Measurements from ENCODE around the gene MOG. TPM values are rescaled to one million over a fixed set of nuclear protein-coding genes. Genes with fewer than 3 reads are reported as not detected.

MOG gene
- not detected for total RNA-seq

DNA sequence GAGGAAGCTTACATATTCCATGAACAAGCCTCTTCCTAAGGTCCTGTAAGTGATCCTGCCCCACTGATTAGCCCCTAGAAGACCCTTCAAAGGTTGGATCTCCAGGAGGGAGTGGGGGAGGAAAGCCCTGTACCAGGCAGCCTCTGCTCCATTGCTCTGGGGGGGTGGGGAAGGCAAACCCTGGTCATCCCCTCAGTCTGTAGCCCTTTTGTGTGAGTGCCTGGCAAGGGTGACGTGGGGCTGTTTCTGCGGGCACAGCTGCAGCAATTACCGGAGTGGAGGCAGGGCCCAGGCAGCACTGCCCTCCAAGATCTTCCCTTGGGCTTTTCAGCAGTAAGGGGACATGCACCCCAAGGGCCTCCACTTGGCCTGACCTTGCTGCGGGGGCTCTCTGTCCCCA lies at the start of gene MOG:
Gene MOG, plus strand, starts transcription at position 295 of the 400 bp plus-strand sequence. CDS start 118 bp downstream, outside the sequence.
- ATAC-seq = no peak

GRCh38 chr6:29608131-29608530 lies 48.8 kb upstream of the MOG start:
- no peak for ATAC-seq

- no peak for ATAC-seq
These were observed 46.4 kb upstream of the MOG start for GRCh38 chr6:29610540-29610939.

- no peak for ATAC-seq
These were observed 45.5 kb upstream of the MOG start for GRCh38 chr6:29611426-29611825.

- no peak for ATAC-seq
These were observed 38.9 kb upstream of the MOG start for GRCh38 chr6:29617782-29618554.

- no peak for ATAC-seq
These were observed 37.2 kb upstream of the MOG start for GRCh38 chr6:29619578-29620160.

DNA sequence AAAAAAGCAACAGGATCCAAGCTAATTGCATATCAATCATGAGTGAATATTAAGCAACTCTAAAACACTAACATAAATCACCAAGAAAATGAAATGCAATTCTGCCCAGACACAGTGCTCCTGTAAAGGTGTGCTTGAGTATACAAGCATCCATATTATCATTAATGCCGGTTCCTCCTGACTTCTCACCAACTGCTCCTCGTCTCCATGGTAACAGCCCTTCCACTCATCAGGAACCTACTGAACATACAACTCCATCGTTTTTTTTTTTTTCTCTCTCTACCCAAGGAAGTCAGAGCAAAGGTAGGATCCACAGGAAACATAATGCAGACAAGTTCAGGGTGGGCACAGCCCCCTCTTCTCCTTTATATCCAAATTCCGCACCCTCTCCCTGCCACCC lies 36.3 kb upstream of the MOG start:
- ATAC-seq = no peak

DNA sequence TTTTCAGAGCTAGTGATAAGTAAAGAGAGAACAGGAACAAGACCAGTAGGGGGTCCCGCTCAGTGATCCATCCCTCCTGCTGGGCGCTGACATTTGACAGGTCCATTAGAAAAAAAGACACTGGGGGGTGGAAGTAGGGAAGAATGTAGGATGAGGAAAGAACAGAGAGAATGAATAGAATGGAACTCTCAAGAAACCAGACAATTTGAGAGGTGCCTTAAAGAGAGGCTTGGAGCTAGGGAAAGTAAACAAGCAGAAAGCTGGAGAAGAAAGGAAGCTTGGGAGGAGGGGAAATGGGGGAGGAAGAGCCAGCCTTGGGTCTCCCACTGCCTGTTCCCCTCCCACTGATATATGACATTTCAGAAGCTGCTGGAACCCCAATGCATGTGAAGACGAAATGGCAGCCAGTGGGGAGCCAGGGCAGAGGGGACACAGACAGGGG lies 32.4 kb upstream of the MOG start:
- ATAC-seq = no peak

GRCh38 chr6:29625337-29625930 lies 31.5 kb upstream of the MOG start:
- ATAC-seq = no peak

DNA sequence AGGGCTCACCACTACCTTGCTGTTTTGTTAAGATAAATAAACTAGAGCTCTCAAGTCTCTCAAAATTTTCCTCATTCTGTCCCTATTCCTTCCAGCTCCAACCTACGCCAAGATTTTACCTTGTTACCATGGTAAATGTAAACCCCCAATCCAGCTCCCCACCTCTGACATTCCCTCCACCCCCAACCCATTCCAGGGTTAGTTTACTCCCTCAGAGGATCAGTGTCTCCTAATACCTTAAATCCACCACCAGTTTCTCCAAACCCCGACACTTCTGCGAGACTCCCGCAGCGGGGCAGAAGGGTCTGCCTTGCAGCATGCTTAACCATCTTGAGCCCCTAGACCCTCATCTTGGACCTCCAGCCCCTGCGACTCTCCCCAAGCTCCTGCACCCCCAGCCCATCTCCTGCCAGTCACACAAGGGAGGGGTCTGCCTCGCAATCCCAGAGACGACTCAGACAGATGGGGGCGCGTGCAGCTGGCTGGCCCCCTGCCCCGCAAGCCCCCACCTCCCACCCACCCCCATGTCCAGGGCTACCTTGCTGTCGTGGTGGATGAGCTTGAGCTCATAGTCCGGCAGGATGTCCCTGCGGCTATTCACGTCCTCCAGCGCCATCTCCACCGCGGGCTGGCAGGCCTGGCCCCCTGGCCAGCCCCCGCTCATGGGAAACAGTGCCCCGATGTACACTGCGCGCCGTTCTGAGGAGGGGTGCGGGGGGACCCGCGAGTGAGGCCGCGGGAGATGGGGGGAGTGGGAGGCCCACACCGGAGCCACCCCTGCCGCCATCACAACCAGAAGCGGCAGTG lies 29.7 kb upstream of the MOG start:
- peak; percentile 4 for ATAC-seq

DNA sequence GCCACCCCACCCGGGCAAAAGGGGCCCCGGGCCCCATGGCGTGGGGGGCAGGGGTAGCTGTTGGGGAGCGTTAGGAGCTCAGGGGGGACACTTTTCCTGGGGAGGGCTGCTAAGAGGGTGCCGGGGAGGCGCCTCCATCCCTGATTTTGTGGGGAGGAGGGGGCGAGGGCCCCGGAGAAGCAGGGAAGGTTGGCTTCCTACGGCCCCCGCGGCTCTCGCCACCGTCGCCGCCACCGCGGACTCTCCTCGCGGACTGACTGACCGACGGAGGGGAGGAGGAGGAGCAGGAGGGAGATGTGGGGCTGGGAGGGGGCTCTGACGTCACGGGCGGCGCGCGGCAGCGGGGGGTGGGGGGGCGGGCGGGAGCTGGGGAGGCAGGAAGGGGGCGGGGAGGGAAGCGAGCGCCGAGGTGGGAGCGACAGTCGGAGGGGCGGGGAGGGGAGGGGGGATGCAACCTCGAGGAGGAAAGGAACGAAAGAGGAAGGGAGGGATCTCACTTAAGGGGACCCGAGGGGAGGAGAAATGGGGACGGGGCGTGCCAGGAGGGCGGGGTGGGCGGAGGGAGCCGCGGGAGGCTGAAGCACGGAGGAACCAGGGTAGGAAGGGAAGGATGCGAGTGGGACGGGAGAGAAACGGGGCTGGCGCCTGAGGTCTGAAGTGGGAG lies 29.0 kb upstream of the MOG start:
- peak; percentile 7 for ATAC-seq

GRCh38 chr6:29628419-29629281 lies 28.2 kb upstream of the MOG start:
- peak; percentile 53 for ATAC-seq

DNA sequence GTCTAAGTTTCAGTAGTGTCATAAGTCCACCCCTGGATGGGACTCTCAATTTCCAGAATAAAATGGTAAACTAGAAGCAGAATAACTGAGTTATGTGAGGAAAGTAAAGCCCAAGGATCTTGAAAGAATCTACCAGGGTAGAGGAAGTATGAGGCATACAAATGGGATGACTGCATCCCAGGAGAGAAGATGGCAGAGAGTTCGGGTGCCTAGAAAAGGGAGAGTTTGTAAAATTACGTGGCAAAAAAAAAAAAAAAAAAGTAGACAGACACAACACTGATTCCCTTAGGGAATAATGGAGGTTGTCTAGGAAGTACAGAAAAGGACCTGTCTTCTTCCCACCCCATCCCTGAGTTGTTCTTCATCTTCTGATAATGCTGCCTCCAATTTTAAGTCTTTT lies 27.3 kb upstream of the MOG start:
- no peak for ATAC-seq

DNA sequence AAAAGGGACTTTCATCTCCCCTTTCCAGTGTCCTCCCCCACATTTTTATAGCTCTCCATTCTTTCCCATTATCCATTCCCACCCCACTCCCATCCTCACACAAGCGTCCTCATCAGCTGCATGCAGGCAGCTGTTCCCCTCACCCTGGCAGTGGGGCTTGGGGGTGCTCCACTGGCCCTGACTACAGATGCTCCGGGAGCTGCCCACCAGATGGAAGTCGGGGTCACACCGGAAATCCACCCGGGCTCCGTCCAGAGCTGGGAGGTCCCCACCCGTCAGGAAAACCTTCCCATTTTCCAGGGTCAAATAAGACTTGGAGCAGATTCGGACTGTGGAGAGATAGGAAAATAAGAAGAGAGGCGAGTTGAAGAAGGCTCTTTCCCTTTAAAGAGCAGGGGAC lies 26.6 kb upstream of the MOG start:
- no peak for ATAC-seq

- ATAC-seq = no peak
These were observed 25.6 kb upstream of the MOG start for GRCh38 chr6:29631209-29631810.

GRCh38 chr6:29631860-29632731 lies 24.8 kb upstream of the MOG start:
- peak; percentile 38 for ATAC-seq

DNA sequence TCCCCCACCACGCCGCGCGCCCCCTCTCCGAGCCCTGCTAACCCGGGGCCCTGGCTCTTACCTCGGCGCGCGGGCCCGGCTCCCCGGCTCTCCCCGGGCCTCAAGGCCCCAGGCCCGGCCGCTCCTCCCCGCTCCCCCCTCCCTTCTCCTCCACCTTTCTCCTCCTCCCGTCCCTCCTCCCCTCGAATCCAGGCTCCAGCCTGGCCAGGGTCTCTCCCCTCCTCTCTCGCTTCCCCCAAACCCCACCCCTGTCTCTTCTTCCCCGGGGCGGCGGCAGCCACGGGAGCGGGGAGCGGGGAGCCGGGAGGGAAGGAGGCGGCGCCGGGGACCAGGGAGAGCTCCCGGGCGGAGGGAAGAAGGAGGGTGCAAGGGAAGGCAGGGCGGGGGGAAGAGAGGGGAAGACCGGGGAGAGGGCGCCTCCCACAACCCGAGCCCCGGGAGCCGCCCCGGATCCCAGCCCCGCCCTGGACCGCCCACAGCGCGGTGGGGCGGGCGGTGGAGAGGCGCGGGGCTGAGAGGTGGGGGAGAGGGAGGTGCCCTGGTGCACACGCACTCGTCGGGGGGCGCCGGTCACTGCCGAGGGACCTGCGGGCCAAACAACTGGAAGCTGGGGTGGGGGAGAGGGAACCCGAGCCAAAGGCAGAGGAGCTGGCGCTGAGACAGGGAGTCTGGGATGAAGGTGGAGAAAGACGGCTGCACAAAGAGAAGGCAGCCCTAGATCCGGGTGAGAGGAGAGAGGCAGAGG lies 23.9 kb upstream of the MOG start, which contains the start of gene GABBR1:
Gene GABBR1, minus strand, starts transcription at position 395 of the 745 bp plus-strand sequence. CDS start 798 bp downstream, outside the sequence.
- peak; percentile 94 for ATAC-seq

DNA sequence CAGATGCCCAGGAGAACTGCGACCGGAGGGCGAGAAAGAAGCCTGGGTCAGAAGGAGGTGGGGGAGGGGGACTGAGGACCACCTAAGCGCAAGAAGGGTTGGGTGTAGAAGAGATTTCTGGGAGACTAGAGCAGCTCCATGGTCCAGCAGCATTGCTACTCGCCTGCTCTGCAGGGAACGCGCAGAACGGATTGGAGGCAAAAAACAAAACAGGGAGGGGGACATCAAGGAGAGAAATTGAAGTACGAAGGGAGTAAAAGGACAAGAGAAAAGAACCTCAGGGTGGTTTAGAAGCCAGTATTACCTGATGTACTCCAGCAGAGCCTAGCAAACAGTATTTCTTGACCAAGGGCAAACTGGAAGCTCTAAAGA lies 23.4 kb upstream of the MOG start:
- ATAC-seq = peak; percentile 2

GRCh38 chr6:29637247-29637646 lies 19.6 kb upstream of the MOG start:
- no peak for ATAC-seq

Data from esophagus mucosa (tissue), 1 donor.